A549 (cell line): Measurements from ENCODE around the gene ANKEF1. TPM values are rescaled to one million over a fixed set of nuclear protein-coding genes. Genes with fewer than 3 reads are reported as not detected.
"Not testable (repeated sequence)": the region's sequence is repeated elsewhere in the genome, so short reads cannot be mapped to it uniquely, and the experiment has no call there.

Experiments used
- ATAC-seq, 2 experiments: fragments of 200-7000 bp in 1 of 2; fragments of >200 bp in 1 of 2; cut with Nextera tagmentation in 1 of 2; cut with Tn5 transposase in 1 of 2; 3 replicates each; pipeline versions ENCODE4 v1.8.0 to v1.9.1; 2018 to 2020; ENCODE audit warnings: mild to moderate bottlenecking in 1 of 2, moderate library complexity in 1 of 2
- CTCF ChIA-PET: fragments of 300-600 bp; sonication (Branson Sonifier 250); formaldehyde crosslinking; extraction: SDS; loops from one replicate; lab custom pipeline; 2021; ENCODE audit warnings: antibody characterized with exemption, inconsistent platforms; lab: Yijun Ruan, JAX
- POLR2A ChIA-PET: fragments of 350-600 bp; formaldehyde crosslinking; extraction: SDS; loops from one replicate; lab custom pipeline; 2021; ENCODE audit warnings: antibody characterized with exemption, inconsistent platforms; lab: Yijun Ruan, JAX
- DNase-seq, 2 experiments: peaks; one replicate each; pipeline versions ENCODE4 v3.0.0 to v3.0.0-alpha.2; 2011 to 2016; ENCODE audit warnings: low read depth in 1 of 2, low spot score in 1 of 2
- FAIRE-seq: peaks from 2 replicates; lab custom pipeline; 2011; peaks lifted over from hg19 to GRCh38; lab: Jason Lieb, UNC
- H3K27ac ChIP-seq, 2 experiments: fragments of >200 bp; sonication (Bioruptor Twin); formaldehyde crosslinking; 3 replicates each; pipeline ENCODE4 v1.5.1; 2016 to 2017
- H3K4me1 ChIP-seq: fragments of >200 bp; sonication (Bioruptor Twin); formaldehyde crosslinking; 3 replicates; pipeline ENCODE4 v1.6.1; 2016
- H3K4me2 ChIP-seq: fragments of >200 bp; sonication (Bioruptor Twin); formaldehyde crosslinking; 3 replicates; pipeline ENCODE4 v1.6.1; 2016
- H3K4me3 ChIP-seq: fragments of >200 bp; sonication (Bioruptor Twin); formaldehyde crosslinking; 3 replicates; pipeline ENCODE4 v1.5.1; 2016
- H3K9me3 ChIP-seq: fragments of >200 bp; sonication (Bioruptor Twin); formaldehyde crosslinking; 3 replicates; pipeline ENCODE4 v1.6.1; 2016
- BHLHE40 ChIP-seq: IDR thresholded peaks from 2 replicates; pipeline ENCODE4 v1.6.1; 2012; ENCODE audit warnings: low read depth, low read length, inconsistent platforms
- CHD4 ChIP-seq: fragments of 200-600 bp; sonication (generic); IDR thresholded peaks from 2 replicates; pipeline ENCODE4 v1.6.1; 2016; ENCODE audit warnings: antibody characterized with exemption, mild to moderate bottlenecking, borderline replicate concordance
- FOSB ChIP-seq: fragments of 250-450 bp; sonication (Bioruptor Pico); IDR thresholded peaks from 2 replicates; pipeline ENCODE4 v1.5.0; 2020; ENCODE audit warnings: mild to moderate bottlenecking, moderate library complexity
- FOSL2 ChIP-seq, 2 experiments: fragments of 450-650 bp in 1 of 2; fragments of >200 bp in 1 of 2; sonication (Bioruptor Twin) in 1 of 2; formaldehyde crosslinking; IDR thresholded peaks; 2 replicates each; pipeline versions ENCODE4 v1.5.0 to v1.6.1; 2016 to 2020; ENCODE audit warnings: mild to moderate bottlenecking in 1 of 2, moderate library complexity in 1 of 2
- JUNB ChIP-seq: fragments of >200 bp; sonication (Bioruptor Twin); formaldehyde crosslinking; IDR thresholded peaks from 2 replicates; pipeline ENCODE4 v1.6.1; 2016
- KDM1A ChIP-seq: fragments of 200-600 bp; sonication (generic); IDR thresholded peaks from 2 replicates; pipeline ENCODE4 v1.6.1; 2016; ENCODE audit warnings: low read depth, mild to moderate bottlenecking
- NR3C1 ChIP-seq: fragments of >200 bp; sonication (Bioruptor Twin); formaldehyde crosslinking; IDR thresholded peaks from 3 replicates; pipeline ENCODE4 v1.6.1; 2017
- SMC3 ChIP-seq: fragments of >200 bp; sonication (Bioruptor Twin); formaldehyde crosslinking; IDR thresholded peaks from 3 replicates; pipeline ENCODE4 v1.6.1; 2018; ENCODE audit warnings: inconsistent platforms
- TP53 ChIP-seq: fragments of 250-450 bp; sonication (Bioruptor Pico); IDR thresholded peaks from 2 replicates; pipeline ENCODE4 v1.5.0; 2021; ENCODE audit warnings: mild to moderate bottlenecking, moderate library complexity
- ZC3H11A ChIP-seq: fragments of 450-650 bp; IDR thresholded peaks from 2 replicates; pipeline ENCODE4 v1.6.1; 2014; ENCODE audit warnings: antibody characterized with exemption, mild to moderate bottlenecking
- ZFP36 ChIP-seq: fragments of 450-650 bp; IDR thresholded peaks from 2 replicates; pipeline ENCODE4 v1.6.1; 2014; ENCODE audit warnings: borderline replicate concordance; ENCODE audit not compliant: partially characterized antibody
- WGBS: methylation state at CpG from one replicate; pipeline ENCODE4 v1.1.6; 2017; ENCODE audit errors: missing lambda C conversion rate; 5-methylcytosine and 5-hydroxymethylcytosine counted together
- polyA plus RNA-seq, 4 experiments: library from polyadenylated mRNA; depleted of rRNA in 3 of 4; stranded (reverse); fragments of >200 nt; fragmentation: RNase III in 1 of 4; extraction: RNeasy Plus Mini Kit Qiagen cat#74134 plus additional on column Dnase treatment in 1 of 4; gene quantifications; 2 replicates in 3 of 4; 3 replicates in 1 of 4; pipeline ENCODE4 v1.2.3, GENCODE V29; 2011 to 2017
- TF ChIP-seq, protein P1 (sequence below): IDR thresholded peaks from 2 replicates; pipeline ENCODE4 v1.6.1; 2012; ENCODE audit warnings: low read depth, borderline replicate concordance
- TF ChIP-seq, protein P2 (sequence below): IDR thresholded peaks from 2 replicates; pipeline ENCODE4 v1.6.1; 2012
- TF ChIP-seq, protein P3 (sequence below): fragments of 200-600 bp; sonication (generic); IDR thresholded peaks from 2 replicates; pipeline ENCODE4 v1.6.1; 2016; ENCODE audit warnings: antibody characterized with exemption, mild to moderate bottlenecking, moderate library complexity

Gene ANKEF1
- polyA plus RNA-seq, 2 of the 4 experiments (the other 2 are of a cell fraction), result 11.5 to 21.2 TPM

DNA sequence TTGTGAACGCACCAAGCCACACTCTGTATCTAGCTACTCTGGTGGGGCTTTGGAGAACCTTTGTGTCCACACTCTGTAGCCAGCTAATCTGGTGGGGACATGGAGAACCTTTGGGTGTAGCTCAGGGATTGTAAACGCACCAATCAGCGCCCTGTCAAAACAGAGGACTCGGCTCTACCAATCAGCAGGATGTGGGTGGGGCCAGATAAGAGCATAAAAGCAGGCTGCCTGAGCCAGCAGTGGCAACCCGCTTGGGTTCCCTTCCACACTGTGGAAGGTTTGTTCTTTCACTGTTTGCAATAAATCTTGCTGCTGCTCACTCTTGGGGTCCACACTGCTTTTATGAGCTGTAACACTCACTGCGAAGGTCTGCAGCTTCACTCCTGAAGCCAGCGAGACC is 2.5 kb upstream of the ANKEF1 start:
- 92% methylated on average over 7 of the region's 7 CpGs for WGBS
- H3K4me3 ChIP-seq, POLR2A ChIA-PET, H3K9me3 ChIP-seq, H3K27ac ChIP-seq, DNase-seq, H3K4me2 ChIP-seq, ATAC-seq, FAIRE-seq: not testable (repeated sequence)
- H3K4me1 ChIP-seq, result peaks cover 12% of the 10 kb centered on the region
- CTCF ChIA-PET, result interaction anchor here (0.9 to 12.4 kb wide), 4 partner anchors 51 to 395 kb away, joined by 3 to 86 read pairs (median 4); no protein-coding TSS in a partner anchor

DNA sequence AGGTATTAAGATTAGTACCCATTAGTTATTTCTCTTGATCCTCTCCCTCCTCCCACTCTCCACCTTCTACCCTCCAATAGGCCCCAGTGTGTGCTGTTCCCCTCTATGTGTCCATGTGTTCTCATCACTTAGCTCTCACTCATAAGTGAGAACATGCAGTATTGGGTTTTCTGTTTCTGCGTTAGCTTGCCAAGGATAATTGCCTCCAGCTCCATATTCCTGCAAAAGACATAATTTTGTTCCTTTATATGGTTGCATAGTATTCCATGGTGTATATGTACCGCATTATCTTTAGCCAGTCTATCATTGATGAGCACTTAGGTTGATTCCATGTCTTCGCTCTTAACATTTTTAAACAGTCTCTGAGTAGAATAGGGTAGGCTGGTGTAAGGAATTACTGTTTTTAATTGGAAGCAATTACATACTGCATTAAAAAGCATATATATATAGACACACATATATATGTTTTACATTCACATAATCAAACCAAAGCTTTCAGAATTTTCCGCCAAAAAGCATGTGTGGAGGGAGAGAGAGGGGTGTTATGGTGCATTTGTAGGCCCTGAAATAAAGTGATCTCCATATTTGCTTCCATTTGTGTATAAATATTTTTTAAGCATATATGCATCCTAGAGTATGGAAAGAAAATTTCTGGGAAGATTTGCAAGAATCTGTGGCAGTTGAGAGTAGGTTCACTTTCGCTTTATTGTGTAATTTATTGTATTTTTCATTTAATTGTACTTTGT is 709 bp upstream of the ANKEF1 start:
- CTCF ChIA-PET, result interaction anchor here (0.9 to 12.4 kb wide), 4 partner anchors 9 to 57 kb away, joined by 3 to 86 read pairs (median 23); no protein-coding TSS in a partner anchor
- ATAC-seq, result no peak
- H3K9me3 ChIP-seq, result no peaks in the 10 kb centered on the region
- 90% methylated on average over 5 of the region's 5 CpGs for WGBS
- no peak for DNase-seq
- POLR2A ChIA-PET, result interaction anchor here (0.7 to 1.0 kb wide), 5 partner anchors 13 to 400 kb away, joined by 3 to 9 read pairs (median 5); partner anchors contain the start of genes MKKS and SNAP25
- peak overlapping the region in 1 of 2 experiments; percentile 23; a peak in 2 of 6 replicates for H3K27ac ChIP-seq
- H3K4me3 ChIP-seq, result peak overlapping the region; percentile 22; the same call in 2 of the 3 replicates
- H3K4me1 ChIP-seq, result peaks cover 17% of the 10 kb centered on the region
- H3K4me2 ChIP-seq, result peak overlapping the region; percentile 71
- FAIRE-seq, result peak; percentile 23
- TF ChIP-seq BHLHE40 (no peak), TP53 (CRISPR knock-in tag) (no peak), NR3C1 (no peak)

DNA sequence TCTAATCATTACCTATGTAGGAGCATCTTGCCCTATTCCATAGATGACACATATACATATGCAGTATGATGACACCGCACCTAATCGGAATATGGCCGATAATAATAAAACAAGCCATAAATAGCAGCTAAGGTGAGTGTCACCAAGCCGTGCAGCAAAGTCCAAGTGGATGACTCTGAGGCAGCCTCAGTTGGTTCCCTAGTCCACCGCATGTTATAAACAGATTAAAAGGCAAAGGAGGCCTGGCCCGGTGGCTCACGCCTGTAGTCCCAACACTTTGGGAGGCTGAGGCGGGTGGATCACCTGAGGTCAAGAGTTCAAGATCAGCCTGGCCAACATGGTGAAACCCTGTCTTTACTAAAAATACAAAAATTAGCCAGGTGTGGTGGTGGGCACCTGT is 1.5 kb downstream of the ANKEF1 start:
- 95% methylated on average over 8 of the region's 8 CpGs for WGBS
- POLR2A ChIA-PET, H3K9me3 ChIP-seq, H3K4me3 ChIP-seq, FAIRE-seq, ATAC-seq, DNase-seq, H3K27ac ChIP-seq: not testable (repeated sequence)
- Histone ChIP-seq H3K4me1 (peaks cover 32% of the 10 kb centered on the region), H3K4me2 (peak overlapping the region; percentile 77)
- CTCF ChIA-PET, result interaction anchor here (1.0 to 12.4 kb wide), 5 partner anchors 20 to 419 kb away, joined by 3 to 86 read pairs (median 22); no protein-coding TSS in a partner anchor

DNA sequence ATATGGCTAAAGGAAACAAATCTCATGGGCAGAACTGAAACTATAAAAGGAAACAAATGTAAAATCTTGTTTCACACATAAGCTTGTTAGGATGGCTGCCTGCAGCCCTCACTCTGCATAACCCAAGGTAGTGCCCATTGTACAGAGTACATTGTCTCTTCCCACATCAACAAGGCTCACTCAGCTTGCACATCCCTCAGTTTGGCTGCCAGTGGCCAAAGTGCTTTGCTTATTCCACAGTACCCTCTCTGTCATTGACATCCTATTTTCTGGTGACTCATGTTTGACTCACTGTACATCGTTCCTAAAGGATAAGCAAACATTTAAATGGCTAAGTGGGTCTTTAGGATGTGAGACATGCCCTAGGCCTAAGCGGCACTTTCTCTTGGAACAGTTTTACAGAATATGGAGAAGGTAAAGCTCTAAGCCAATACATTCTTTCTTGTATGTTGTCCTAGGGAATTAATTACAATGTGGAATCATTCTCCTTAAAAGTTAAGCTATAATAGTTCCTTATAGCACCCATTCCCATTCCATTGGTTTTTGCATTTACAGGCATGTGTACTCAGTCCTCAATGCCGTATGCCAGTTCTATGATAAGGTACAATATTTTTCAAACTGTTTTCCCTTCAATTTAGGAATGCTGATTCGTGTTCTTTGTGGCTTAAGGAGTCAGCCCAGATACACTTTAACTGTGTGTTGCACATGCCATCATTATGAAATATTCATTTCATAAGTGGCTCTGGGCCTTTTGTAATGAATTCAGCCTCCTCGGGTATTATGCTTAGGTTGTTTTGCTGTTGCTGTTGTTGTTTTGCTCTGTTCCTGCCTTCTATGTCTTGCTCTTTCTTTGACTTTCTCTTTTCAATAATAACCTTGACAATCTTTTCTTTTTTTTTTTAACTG is 5.5 kb downstream of the ANKEF1 start:
- ChIA-PET POLR2A (no interaction called here), CTCF (interaction anchor here (0.8 to 12.4 kb wide), 4 partner anchors 12 to 373 kb away, joined by 3 to 86 read pairs (median 7); no protein-coding TSS in a partner anchor)
- peak overlapping the region; percentile 43 for H3K4me2 ChIP-seq
- ATAC-seq (peak; percentile 64 to 84; a peak in 4 of 6 replicates), FAIRE-seq (peak; percentile 95), DNase-seq (peak; percentile 56 to 60)
- WGBS, result 43% methylated on average over 5 of the region's 5 CpGs
- no peaks in the 10 kb centered on the region for H3K9me3 ChIP-seq
- H3K4me3 ChIP-seq, result no peak overlapping the region
- peak overlapping the region; percentile 3 to 56; a peak in 3 of 6 replicates for H3K27ac ChIP-seq
- TF ChIP-seq ZFP36, result no peak
- TF ChIP-seq, protein P1, sequence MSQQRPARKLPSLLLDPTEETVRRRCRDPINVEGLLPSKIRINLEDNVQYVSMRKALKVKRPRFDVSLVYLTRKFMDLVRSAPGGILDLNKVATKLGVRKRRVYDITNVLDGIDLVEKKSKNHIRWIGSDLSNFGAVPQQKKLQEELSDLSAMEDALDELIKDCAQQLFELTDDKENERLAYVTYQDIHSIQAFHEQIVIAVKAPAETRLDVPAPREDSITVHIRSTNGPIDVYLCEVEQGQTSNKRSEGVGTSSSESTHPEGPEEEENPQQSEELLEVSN, result no peak
- TF ChIP-seq, protein P2, sequence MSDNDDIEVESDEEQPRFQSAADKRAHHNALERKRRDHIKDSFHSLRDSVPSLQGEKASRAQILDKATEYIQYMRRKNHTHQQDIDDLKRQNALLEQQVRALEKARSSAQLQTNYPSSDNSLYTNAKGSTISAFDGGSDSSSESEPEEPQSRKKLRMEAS, result peak; percentile 34; the same call in 1 of the 2 replicates
- peak; percentile 76 for TF ChIP-seq JUNB
- TF ChIP-seq FOSL2 (IDR thresholded peaks at IDR 0.05), result peak; percentile 83
- peak; percentile 90 for TF ChIP-seq FOSL2 (CRISPR knock-in tag; IDR thresholded peaks at IDR 0.05)
- H3K4me1 ChIP-seq, result peaks cover 27% of the 10 kb centered on the region

DNA sequence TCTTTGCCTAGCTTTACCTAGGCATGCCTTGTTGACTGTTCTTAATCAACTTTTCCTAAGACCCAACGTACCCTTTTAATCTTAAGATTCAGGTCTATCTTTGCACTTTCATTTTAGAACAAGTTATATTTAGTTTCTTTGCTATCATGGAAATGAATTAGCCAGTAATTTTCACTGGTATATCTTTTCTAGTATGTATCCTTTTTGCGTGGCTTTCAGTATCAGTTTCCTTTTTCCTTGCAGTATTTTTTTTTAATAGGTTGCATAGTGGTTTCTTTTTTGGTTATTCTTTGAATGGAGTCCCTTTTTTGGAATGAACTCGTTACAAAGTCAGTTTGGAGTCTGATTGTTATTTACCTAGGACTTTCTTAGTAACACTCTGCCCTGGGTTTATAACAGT is 7.3 kb downstream of the ANKEF1 start:
- no peak for ATAC-seq
- ChIA-PET POLR2A (no interaction called here), CTCF (no interaction called here)
- H3K4me1 ChIP-seq, result peaks cover 20% of the 10 kb centered on the region
- no peaks in the 10 kb centered on the region for H3K9me3 ChIP-seq
- no peak for FAIRE-seq
- no peak overlapping the region for H3K4me2 ChIP-seq
- TF ChIP-seq FOSL2 (IDR thresholded peaks at IDR 0.05), result no peak
- TF ChIP-seq FOSL2 (CRISPR knock-in tag; IDR thresholded peaks at IDR 0.05), result no peak
- TF ChIP-seq ZC3H11A, result no peak
- TF ChIP-seq, protein P3, sequence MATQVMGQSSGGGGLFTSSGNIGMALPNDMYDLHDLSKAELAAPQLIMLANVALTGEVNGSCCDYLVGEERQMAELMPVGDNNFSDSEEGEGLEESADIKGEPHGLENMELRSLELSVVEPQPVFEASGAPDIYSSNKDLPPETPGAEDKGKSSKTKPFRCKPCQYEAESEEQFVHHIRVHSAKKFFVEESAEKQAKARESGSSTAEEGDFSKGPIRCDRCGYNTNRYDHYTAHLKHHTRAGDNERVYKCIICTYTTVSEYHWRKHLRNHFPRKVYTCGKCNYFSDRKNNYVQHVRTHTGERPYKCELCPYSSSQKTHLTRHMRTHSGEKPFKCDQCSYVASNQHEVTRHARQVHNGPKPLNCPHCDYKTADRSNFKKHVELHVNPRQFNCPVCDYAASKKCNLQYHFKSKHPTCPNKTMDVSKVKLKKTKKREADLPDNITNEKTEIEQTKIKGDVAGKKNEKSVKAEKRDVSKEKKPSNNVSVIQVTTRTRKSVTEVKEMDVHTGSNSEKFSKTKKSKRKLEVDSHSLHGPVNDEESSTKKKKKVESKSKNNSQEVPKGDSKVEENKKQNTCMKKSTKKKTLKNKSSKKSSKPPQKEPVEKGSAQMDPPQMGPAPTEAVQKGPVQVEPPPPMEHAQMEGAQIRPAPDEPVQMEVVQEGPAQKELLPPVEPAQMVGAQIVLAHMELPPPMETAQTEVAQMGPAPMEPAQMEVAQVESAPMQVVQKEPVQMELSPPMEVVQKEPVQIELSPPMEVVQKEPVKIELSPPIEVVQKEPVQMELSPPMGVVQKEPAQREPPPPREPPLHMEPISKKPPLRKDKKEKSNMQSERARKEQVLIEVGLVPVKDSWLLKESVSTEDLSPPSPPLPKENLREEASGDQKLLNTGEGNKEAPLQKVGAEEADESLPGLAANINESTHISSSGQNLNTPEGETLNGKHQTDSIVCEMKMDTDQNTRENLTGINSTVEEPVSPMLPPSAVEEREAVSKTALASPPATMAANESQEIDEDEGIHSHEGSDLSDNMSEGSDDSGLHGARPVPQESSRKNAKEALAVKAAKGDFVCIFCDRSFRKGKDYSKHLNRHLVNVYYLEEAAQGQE, result no peak
- TF ChIP-seq SMC3, result no peak
- TF ChIP-seq FOSB (CRISPR knock-in tag), result no peak
- no peak for TF ChIP-seq KDM1A
- no peak for TF ChIP-seq CHD4
- DNase-seq, result no peak
- H3K27ac ChIP-seq, result no peak overlapping the region
- H3K4me3 ChIP-seq, result no peak overlapping the region
- WGBS, result 93% methylated on average over 3 of the region's 3 CpGs
